GM19324 (cell line): ENCODE measurements around the gene FMO1.
"Not testable (repeated sequence)": the region's sequence is repeated elsewhere in the genome, so short reads cannot be mapped to it uniquely, and the experiment has no call there.

Source experiments
- ATAC-seq: cut with Tn5 transposase; IDR thresholded peaks from one replicate; pipeline ENCODE4 v1.9.1; 2021; ENCODE audit warnings: mild to moderate bottlenecking, moderate library complexity; ENCODE audit not compliant: unreplicated experiment, low FRiP score

Gene FMO1

GRCh38 chr1:171248302-171248701 lies at the start of gene FMO1:
TSS of gene FMO1 (plus strand) at chr1:171248494. CDS start at chr1:171258088, 9,594 bp downstream.
- no peak for ATAC-seq

GRCh38 chr1:171204296-171204695 lies 44.0 kb upstream of the FMO1 start:
- ATAC-seq, result no peak

GRCh38 chr1:171206204-171206977 lies 41.9 kb upstream of the FMO1 start:
- no peak for ATAC-seq

GRCh38 chr1:171206978-171207355 lies 41.3 kb upstream of the FMO1 start:
- ATAC-seq, result no peak

- no peak for ATAC-seq
Measured at GRCh38 chr1:171207377-171207776, 40.9 kb upstream of the FMO1 start.

- no peak for ATAC-seq
Measured at GRCh38 chr1:171210355-171210754, 37.9 kb upstream of the FMO1 start.

DNA sequence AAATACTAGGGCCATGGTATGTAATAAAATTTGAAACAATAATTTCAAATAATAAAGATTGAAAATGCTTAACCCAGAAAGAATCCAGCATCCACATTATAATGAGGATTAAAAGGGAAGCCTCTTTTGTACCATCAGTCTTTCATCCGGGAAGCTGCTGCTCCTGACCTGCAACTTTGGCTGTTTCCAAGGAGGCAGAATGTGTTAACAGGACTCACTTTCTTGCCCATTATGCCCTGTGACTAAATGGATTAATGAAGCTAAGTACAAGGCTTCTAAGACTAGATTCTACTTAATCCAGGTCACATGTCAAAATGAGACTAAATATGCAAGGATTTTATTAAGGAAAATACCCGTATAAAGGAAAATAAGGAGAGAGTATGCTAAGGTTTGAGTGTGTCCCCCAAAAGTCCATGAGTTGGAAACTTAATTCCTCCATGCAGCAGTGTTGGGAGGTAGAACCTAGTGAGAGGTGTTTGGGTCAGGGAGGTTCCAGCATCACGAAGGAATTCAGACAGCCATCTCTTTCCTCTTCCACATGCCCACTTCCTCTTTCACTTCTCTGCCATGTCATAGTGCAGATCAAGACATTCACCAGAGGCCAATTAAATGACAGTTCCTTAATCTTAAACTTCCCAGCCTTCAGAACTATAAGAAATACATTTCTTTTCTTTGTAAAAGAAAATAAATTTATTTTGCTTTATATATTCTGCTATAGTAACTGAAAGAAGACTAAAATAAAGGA lies 35.5 kb upstream of the FMO1 start:
- no peak for ATAC-seq

GRCh38 chr1:171213559-171214454 lies 34.5 kb upstream of the FMO1 start:
- no peak for ATAC-seq

- no peak for ATAC-seq
Measured at GRCh38 chr1:171217658-171218443, 30.4 kb upstream of the FMO1 start.

DNA sequence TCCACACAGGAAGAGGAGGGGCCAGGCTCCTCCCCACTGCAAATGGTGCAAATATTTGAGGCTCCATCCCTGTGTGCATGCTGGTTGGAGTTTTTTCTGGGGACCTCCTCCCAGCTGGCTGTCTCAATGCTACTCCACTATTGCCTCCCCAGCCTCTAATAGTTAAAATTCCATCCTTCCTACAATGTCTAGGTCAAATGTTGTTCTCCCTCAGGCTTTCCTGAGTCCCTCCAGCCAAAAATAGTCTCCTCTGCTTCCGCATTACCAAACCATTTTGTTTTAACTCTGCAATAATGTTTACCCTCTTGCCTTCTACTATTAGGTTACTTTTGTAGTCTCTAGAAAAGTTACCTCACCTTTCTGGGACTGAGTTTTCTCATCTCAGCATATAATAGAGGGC lies 29.6 kb upstream of the FMO1 start:
- ATAC-seq, result no peak

DNA sequence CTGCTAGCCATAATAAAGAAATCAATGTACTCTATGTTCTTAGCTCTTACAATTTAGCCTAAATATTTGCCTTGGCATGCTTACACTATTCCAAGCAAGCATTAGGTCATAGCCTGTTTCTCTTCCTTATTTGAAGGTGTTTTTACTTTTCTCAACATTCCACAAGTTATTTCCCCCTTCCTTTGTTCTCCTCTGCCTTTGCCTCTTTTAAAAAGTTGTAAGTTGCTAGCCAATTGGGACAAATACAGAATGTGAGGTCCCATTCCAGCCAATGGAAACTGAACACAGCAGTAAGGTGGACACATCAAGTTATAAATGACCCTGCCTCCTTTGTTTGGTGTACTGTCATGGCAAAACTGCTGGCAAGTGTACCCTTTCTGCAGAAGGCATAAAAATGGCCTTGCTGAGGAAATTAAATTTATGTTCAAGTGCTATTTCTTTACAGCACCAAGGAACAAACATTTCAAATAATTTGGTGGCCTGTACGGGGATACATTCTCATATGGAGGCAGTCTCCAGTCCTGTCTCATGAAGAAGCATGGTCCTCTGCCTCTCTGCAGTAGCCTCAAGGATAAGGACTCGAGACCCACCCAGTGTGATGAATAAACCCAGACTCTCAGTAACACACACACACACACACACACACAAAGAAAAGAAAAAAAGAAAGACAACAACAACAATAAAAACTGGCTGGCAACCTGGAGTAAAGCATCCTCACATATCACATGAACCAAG lies 28.8 kb upstream of the FMO1 start:
- ATAC-seq, result no peak

DNA sequence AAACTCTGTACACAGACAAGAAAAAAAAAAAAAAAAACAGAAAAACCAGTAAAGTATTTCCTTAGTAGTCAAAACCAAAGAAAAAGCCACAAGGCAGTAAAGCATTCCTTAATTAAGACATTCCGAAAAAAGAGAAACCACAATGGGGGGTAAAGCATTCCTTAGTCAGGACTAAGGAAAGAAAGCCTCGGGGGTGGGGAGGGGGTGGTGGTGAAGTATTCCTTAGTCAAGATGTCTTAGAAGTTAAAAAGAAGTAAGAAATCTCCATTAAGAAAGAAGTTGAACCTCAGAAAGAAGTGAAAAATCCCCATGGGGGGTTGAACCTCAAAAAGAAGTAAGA lies 28.2 kb upstream of the FMO1 start:
- ATAC-seq, result no peak

- no peak for ATAC-seq
Measured at GRCh38 chr1:171220581-171221054, 27.7 kb upstream of the FMO1 start.

GRCh38 chr1:171221665-171222591 lies 26.4 kb upstream of the FMO1 start:
- ATAC-seq, result no peak

GRCh38 chr1:171222936-171223335 lies 25.4 kb upstream of the FMO1 start:
- no peak for ATAC-seq

DNA sequence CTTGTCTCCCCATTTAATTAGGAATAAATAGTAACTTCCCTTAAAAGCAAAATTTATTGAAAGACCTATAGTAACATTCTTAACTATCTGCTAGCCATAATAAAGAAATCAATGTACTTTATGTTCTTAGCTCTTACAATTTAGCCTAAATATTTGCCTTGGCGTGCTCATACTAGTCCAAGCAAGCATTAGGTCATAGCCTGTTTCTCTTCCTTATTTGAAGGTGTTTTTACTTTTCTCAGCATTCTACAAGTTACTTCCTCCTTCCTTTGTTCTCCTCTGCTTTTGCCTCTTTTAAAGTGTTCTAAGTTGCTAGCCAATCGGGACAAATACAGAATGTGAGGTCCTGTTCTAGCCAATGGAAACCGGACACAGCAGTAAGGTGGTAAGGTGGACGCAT lies 24.0 kb upstream of the FMO1 start:
- ATAC-seq, result not testable (repeated sequence)

DNA sequence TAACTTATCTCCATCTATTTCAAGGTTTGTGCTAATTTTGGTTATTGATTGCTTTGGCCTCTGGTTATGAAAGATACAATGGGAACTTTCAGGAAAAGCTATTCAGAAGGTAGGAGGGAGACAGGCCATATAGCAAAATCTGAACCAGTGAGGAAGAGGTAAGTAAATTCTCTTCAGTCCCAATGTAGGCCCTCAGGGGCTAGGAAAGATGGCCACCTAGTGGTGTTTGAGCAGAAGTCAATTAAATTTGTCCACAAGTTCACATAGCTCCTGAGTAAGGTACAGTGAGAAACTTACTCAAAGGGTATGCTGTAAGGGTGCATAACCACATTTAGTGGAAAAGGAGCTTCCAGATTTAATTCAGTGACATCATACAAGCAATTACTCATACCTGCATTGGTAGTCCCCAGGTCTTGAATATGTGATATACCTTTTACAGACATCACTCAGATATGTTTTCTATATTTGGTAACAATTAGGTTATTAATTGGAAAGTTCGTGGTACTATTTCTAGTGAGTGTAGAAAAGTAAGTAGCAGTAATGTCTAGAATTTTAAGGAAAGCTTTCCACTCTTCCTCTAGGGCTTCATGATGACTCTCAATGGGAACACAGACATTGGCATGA lies 21.4 kb upstream of the FMO1 start:
- ATAC-seq, result peak; percentile 85

DNA sequence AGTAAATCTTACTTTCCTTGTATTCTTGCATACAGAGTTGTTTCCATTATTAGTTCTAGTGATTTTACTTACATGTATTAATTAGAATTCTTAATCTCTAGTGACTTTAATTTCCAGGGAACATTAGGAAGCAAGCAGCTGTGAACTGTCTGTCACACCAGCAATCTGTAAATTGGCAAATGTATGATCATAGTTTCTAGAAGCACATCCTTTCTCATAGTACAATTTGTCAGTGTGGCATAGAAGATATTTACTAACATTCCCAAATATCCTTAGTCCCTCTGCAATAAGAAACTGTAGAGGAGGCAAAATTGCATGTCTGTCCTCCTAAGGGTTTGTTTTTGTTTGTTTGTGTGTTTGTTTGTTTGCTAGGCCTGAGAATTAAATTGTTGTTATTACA lies 17.0 kb upstream of the FMO1 start:
- no peak for ATAC-seq
